Thoracic aorta (tissue), 2 donors: Measurements from ENCODE around the gene RTTN. TPM values are rescaled to one million over a fixed set of nuclear protein-coding genes. Genes with fewer than 3 reads are reported as not detected.
"Not testable (repeated sequence)": the region's sequence is repeated elsewhere in the genome, so short reads cannot be mapped to it uniquely, and the experiment has no call there.

ENCODE experiments used
- ATAC-seq: fragments of 150-250 bp; one replicate; pipeline ENCODE4 v1.8.0; 2017; ENCODE audit warnings: low read depth; ENCODE audit not compliant: insufficient number of reproducible peaks, low FRiP score
- DNase-seq: peaks from one replicate; pipeline ENCODE4 v3.0.0-alpha.2; 2020; ENCODE audit warnings: low spot score
- H3K27ac ChIP-seq, 2 donors: fragments of 200-600 bp; sonication (generic); 1 replicate in 1 of 2; 2 replicates in 1 of 2; pipeline ENCODE4 v1.5.1; 2016; ENCODE audit warnings: mild to moderate bottlenecking in 2 of 2, moderate library complexity in 2 of 2
- H3K27me3 ChIP-seq: fragments of 200-600 bp; sonication (generic); replicated peaks from 2 replicates; pipeline ENCODE4 v1.6.0; 2016; ENCODE audit warnings: mild to moderate bottlenecking; ENCODE audit not compliant: insufficient read depth
- H3K36me3 ChIP-seq: fragments of 200-600 bp; sonication (generic); one replicate; pipeline ENCODE4 v1.5.1; 2016
- H3K4me1 ChIP-seq, 2 donors: fragments of 200-600 bp; sonication (generic); 1 replicate in 1 of 2; 2 replicates in 1 of 2; pipeline versions ENCODE4 v1.5.1 to v1.6.0; 2016; ENCODE audit warnings: low read depth in 2 of 2, mild to moderate bottlenecking in 1 of 2; ENCODE audit not compliant: control insufficient read depth in 1 of 2
- H3K4me3 ChIP-seq: fragments of 200-600 bp; sonication (generic); 2 replicates; pipeline ENCODE4 v1.5.1; 2016; ENCODE audit warnings: mild to moderate bottlenecking
- H3K9me3 ChIP-seq: fragments of 200-600 bp; sonication (generic); 2 replicates; pipeline ENCODE4 v1.5.1; 2016
- total RNA-seq, 2 donors: library from RNA; depleted of rRNA; stranded (reverse); fragments of >200 nt; gene quantifications; one replicate each; pipeline versions ENCODE4 v1.1.0 to v1.2.3, GENCODE V29; 2016
- TF ChIP-seq, protein P1 (sequence below): fragments of 200-600 bp; sonication (generic); IDR thresholded peaks from one replicate; pipeline ENCODE4 v1.5.1; 2019; ENCODE audit warnings: antibody characterized with exemption

RTTN gene, protein sequence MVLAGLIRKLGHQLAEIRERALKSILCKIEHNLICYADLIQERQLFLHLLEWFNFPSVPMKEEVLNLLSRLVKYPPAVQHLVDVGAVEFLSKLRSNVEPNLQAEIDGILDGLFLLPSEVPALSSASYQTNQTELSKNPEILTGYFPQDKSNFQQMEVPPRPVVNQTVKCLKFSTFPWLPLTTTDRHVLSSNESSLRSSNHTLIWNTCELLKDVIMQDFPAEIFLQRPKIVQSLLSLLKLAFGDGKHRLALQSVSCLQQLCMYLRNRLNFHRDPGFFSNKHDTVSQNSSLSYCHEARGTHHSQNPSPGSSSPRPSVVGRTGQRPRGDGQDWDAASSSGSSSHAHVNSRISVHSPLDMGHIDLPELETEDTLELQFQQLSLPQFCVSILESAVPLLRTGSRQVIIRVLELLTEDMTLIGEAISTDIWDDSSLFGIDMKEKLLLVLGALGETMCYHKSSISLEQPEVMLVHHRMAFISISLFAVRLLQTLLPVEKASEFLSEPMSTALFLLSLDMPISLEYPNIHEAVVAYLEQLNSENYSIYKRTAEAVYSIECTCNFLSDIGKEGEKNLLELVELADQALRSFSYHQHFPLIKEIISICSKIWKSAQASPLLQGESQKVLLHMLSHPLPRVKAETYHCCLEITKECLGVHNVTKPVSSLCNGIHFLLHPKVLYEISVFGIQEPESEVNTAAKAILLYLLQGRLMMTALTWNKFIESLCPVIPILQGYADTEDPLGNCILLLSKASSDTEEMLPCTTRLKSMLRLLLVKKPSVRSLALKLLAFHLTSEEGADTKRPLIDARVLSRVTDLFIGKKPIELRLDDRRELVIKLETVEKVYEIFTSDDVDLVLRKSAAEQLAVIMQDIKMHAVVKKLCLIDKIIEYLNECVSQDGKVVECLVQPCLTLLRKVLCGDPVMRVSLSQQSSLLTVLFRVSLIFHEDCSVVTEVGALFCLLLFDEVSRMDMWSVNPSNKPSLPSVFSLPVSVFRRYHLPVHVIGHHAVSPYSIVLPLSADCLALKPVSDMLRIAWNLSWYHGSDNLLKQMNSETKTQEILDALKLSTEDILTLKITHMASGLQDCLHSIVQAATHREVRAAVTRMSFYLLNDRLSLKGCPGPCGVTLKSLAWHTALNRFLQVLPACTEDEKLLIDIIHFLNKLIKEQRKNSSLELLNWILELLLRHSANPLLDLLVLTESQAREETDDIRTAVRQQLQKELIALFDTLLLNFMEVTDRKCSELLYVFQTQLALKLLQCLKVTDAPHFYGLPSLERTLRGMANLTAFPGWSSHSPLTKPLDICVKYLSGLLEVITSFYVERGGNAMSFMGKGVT (N-terminal part only)
- total RNA-seq, result 10 to 100 TPM; 13.1 to 20.7 TPM

DNA sequence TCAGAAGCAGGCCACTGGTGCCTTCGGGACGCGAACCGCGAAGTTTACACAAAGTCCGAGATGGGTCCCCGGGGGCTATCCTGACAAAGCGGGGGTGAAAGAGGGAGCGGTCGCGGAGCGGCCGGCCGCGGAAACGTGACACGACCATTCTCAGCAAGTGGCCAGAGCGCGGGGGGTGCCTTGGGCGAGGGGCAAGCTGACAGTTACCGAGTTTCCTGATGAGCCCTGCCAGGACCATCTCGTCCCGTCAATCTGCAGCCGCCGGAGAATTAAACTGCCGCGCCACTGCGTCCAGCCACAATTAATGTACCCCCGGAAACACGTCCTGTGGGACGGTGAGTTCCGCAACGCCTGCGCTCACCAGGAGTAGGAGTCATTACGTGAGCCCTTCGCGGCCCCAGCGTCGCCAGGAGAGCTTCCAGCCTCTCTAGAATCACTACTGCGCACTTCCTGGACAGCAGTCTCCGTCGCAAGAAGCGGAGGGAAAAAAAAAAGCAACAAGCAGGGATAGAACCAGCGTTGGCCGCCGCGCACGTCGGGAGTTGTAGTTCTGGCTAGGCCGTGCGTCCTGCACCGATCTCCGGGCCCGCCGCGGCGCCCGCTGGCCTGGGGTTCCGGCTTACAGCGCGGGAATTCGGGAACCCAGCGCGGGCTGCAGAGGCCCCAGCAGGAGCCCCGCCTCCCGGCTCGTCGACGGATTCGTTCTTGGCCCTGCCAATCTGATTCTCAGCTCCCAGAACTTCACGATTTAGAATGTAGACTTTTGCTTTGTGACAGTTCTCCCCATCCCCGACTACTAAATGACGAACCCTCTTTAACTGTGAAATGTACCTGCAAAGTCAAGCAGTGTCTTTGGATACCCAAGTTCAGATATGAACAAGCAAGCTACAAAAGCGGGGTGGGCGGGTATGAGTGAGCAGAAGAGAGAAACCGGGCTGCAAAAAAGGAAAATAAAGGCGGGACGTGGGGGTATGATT, at the start of gene RTTN:
Gene RTTN (minus strand): TSS at position 267 of the 977 bp plus-strand sequence. CDS start 29 bp downstream, at position 238.
- ATAC-seq, result peak; percentile 96
- Histone ChIP-seq H3K27ac (peak within 1 kb of the TSS; percentile 90 to 96), H3K4me1 (peaks cover 8 to 11% of the 10 kb centered on the region in 2 donors), H3K4me3 (peak within 1 kb of the TSS; percentile 87), H3K9me3 (no peaks in the 10 kb centered on the region), H3K36me3 (no peaks in the 10 kb centered on the region), H3K27me3 (no peaks in the 10 kb centered on the region)
- TF ChIP-seq, protein P1, sequence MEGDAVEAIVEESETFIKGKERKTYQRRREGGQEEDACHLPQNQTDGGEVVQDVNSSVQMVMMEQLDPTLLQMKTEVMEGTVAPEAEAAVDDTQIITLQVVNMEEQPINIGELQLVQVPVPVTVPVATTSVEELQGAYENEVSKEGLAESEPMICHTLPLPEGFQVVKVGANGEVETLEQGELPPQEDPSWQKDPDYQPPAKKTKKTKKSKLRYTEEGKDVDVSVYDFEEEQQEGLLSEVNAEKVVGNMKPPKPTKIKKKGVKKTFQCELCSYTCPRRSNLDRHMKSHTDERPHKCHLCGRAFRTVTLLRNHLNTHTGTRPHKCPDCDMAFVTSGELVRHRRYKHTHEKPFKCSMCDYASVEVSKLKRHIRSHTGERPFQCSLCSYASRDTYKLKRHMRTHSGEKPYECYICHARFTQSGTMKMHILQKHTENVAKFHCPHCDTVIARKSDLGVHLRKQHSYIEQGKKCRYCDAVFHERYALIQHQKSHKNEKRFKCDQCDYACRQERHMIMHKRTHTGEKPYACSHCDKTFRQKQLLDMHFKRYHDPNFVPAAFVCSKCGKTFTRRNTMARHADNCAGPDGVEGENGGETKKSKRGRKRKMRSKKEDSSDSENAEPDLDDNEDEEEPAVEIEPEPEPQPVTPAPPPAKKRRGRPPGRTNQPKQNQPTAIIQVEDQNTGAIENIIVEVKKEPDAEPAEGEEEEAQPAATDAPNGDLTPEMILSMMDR, result no peak
- DNase-seq, result peak; percentile 73

DNA sequence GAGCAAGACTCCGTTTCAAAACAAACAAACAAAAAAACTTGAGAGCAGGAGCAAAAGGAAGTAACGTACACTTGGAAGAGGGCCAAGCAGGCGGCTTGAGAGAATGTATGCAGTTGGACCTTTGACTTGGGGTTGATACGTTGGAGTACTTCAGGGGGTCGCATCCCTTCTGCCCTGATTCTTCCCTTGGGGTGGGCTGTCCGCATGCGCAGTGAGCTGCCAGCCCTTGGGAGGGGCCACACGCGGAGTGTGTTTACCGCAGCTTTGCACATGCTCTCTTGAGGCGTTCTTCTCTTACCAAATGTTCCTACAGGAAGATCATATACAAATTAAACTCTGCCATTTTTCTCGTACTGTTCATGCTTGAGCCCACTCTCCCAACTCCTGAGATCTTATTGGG, 45.3 kb upstream of the RTTN start:
- H3K36me3 ChIP-seq, result no peaks in the 10 kb centered on the region
- TF ChIP-seq, protein P1, result no peak
- no peak overlapping the region for H3K4me3 ChIP-seq
- DNase-seq (no peak), ATAC-seq (no peak)
- H3K27ac ChIP-seq, result no peak overlapping the region
- H3K27me3 ChIP-seq, result no peaks in the 10 kb centered on the region
- peaks cover 2 to 5% of the 10 kb centered on the region in 2 donors for H3K4me1 ChIP-seq
- H3K9me3 ChIP-seq, result no peaks in the 10 kb centered on the region

DNA sequence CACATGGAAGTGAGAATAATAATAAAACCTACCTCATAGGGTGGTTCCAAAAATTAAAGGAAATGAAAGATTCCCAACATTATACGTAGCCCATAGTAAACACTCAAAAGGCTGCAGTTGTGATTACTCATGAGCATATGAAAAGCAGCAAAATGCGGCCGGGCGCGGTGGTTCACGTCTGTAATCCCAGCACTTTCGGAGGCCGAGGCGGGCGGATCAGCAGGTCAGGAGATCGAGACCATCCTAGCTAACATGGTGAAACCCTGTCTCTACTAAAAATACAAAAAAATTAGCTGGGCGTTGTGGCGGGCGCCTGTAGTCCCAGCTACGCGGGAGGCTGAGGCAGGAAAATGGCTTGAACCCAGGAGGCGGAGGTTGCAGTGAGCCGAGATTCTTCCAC, 44.4 kb upstream of the RTTN start:
- not testable (repeated sequence) for H3K36me3 ChIP-seq, H3K4me1 ChIP-seq, H3K4me3 ChIP-seq, H3K27me3 ChIP-seq, DNase-seq, H3K27ac ChIP-seq, ATAC-seq, H3K9me3 ChIP-seq

DNA sequence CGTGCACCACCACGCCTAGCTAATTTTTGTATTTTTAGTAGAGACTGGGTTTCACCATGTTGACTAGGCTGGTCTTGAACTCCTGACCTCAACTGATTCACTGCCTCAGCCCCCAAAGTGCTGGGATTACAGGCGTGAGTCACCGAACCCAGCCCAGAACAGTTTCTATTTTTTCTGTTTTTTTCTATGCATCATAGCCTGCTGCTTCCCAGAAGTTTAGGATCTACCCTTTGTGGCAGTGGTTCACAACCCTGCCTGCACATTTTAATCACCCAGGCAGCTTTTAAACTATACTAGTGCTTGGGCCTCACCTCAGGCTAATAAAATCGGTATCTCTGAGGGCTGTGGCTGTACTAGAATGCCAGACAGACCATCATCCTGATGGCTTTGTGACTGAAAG, 43.6 kb upstream of the RTTN start:
- Histone ChIP-seq H3K27ac (no peak overlapping the region), H3K4me3 (no peak overlapping the region), H3K27me3 (no peaks in the 10 kb centered on the region), H3K9me3 (no peaks in the 10 kb centered on the region), H3K4me1 (peaks cover 2 to 7% of the 10 kb centered on the region in 2 donors), H3K36me3 (no peaks in the 10 kb centered on the region)
- TF ChIP-seq, protein P1, result no peak
- ATAC-seq (no peak), DNase-seq (no peak)
